ENCODE measurements around the gene FKBP15. TPM values are rescaled to one million over a fixed set of nuclear protein-coding genes. Genes with fewer than 3 reads are reported as not detected.

FKBP15 gene
- total RNA-seq, 1 experiment from 2014 or later: 14.9 TPM

DNA sequence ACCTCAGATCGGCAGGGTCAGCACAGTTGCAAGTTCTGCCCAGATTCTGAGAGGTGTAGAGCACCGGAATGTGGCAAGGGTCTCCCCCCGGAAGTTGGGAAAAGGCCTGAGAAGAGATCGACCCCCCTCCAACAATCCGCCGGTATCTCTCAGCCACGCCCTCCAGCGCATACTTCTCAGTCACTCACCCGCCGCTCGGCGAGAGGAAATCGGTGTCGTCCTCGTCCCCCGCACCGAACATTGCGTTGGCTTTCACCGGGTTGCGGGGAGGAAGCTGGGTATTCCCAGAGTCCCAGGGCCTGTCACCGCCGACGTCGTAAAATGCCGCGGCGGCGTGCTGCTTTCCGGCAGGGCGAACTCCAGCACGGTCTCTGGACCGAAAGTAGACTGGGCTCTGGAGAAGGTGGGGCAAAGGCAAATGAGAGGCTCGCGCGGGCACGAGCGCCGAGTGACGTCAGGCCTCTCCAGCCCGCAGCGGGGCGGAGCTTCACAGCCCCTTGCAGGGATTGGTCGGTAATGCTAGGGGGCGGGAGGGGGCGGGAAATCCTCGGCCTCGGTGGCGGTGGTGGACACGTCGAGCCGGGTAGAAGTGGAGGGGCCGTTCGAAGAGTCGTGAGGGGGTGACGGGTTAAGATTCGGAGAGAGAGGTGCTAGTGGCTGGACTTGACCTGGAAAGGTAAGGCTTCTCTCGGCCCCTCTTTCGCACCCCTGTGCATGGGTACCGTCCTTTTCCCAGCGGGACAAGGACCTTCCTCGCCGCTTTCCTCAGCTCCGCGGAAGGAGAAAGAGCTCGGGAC lies at the start of gene FKBP15, which contains the start of gene SLC31A1 (continued):
- TF ChIP-seq, protein P1, sequence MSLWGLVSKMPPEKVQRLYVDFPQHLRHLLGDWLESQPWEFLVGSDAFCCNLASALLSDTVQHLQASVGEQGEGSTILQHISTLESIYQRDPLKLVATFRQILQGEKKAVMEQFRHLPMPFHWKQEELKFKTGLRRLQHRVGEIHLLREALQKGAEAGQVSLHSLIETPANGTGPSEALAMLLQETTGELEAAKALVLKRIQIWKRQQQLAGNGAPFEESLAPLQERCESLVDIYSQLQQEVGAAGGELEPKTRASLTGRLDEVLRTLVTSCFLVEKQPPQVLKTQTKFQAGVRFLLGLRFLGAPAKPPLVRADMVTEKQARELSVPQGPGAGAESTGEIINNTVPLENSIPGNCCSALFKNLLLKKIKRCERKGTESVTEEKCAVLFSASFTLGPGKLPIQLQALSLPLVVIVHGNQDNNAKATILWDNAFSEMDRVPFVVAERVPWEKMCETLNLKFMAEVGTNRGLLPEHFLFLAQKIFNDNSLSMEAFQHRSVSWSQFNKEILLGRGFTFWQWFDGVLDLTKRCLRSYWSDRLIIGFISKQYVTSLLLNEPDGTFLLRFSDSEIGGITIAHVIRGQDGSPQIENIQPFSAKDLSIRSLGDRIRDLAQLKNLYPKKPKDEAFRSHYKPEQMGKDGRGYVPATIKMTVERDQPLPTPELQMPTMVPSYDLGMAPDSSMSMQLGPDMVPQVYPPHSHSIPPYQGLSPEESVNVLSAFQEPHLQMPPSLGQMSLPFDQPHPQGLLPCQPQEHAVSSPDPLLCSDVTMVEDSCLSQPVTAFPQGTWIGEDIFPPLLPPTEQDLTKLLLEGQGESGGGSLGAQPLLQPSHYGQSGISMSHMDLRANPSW (CRISPR knock-in tag; conservative IDR thresholded peaks at IDR 0.05; ENCODE audit: low read depth): no peak
- TF ChIP-seq ZBTB21 (CRISPR knock-in tag; IDR thresholded peaks at IDR 0.05; ENCODE audit: borderline replicate concordance) (no peak), FOXJ3 (CRISPR knock-in tag; IDR thresholded peaks at IDR 0.05; ENCODE audit: borderline replicate concordance) (no peak), CREB1 (CRISPR knock-in tag; IDR thresholded peaks at IDR 0.05) (peak; percentile 63; the same call in 1 of the 2 replicates), TCF7 (CRISPR knock-in tag; IDR thresholded peaks at IDR 0.05; ENCODE audit: low read depth) (no peak), ZNF138 (CRISPR knock-in tag; conservative IDR thresholded peaks at IDR 0.05) (no peak), FOXP1 (CRISPR knock-in tag; IDR thresholded peaks at IDR 0.05; ENCODE audit: borderline replicate concordance) (peak; percentile 53; the same call in 1 of the 2 replicates), ZNF232 (CRISPR knock-in tag; IDR thresholded peaks at IDR 0.05) (no peak), CBFB (CRISPR knock-in tag; IDR thresholded peaks at IDR 0.05; ENCODE audit: low read depth) (no peak), IRF2 (CRISPR knock-in tag; IDR thresholded peaks at IDR 0.05; ENCODE audit: borderline replicate concordance, low read depth) (no peak), CREM (CRISPR knock-in tag; IDR thresholded peaks at IDR 0.05) (peak; percentile 67; the same call in 1 of the 2 replicates)
- TF ChIP-seq, protein P2, sequence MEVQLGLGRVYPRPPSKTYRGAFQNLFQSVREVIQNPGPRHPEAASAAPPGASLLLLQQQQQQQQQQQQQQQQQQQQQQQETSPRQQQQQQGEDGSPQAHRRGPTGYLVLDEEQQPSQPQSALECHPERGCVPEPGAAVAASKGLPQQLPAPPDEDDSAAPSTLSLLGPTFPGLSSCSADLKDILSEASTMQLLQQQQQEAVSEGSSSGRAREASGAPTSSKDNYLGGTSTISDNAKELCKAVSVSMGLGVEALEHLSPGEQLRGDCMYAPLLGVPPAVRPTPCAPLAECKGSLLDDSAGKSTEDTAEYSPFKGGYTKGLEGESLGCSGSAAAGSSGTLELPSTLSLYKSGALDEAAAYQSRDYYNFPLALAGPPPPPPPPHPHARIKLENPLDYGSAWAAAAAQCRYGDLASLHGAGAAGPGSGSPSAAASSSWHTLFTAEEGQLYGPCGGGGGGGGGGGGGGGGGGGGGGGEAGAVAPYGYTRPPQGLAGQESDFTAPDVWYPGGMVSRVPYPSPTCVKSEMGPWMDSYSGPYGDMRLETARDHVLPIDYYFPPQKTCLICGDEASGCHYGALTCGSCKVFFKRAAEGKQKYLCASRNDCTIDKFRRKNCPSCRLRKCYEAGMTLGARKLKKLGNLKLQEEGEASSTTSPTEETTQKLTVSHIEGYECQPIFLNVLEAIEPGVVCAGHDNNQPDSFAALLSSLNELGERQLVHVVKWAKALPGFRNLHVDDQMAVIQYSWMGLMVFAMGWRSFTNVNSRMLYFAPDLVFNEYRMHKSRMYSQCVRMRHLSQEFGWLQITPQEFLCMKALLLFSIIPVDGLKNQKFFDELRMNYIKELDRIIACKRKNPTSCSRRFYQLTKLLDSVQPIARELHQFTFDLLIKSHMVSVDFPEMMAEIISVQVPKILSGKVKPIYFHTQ (CRISPR knock-in tag; IDR thresholded peaks at IDR 0.05): no peak
- TF ChIP-seq, protein P3, sequence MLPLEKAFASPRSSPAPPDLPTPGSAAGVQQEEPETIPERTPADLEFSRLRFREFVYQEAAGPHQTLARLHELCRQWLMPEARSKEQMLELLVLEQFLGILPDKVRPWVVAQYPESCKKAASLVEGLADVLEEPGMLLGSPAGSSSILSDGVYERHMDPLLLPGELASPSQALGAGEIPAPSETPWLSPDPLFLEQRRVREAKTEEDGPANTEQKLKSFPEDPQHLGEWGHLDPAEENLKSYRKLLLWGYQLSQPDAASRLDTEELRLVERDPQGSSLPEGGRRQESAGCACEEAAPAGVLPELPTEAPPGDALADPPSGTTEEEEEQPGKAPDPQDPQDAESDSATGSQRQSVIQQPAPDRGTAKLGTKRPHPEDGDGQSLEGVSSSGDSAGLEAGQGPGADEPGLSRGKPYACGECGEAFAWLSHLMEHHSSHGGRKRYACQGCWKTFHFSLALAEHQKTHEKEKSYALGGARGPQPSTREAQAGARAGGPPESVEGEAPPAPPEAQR (CRISPR knock-in tag; IDR thresholded peaks at IDR 0.05): no peak
- TF ChIP-seq, protein P4, sequence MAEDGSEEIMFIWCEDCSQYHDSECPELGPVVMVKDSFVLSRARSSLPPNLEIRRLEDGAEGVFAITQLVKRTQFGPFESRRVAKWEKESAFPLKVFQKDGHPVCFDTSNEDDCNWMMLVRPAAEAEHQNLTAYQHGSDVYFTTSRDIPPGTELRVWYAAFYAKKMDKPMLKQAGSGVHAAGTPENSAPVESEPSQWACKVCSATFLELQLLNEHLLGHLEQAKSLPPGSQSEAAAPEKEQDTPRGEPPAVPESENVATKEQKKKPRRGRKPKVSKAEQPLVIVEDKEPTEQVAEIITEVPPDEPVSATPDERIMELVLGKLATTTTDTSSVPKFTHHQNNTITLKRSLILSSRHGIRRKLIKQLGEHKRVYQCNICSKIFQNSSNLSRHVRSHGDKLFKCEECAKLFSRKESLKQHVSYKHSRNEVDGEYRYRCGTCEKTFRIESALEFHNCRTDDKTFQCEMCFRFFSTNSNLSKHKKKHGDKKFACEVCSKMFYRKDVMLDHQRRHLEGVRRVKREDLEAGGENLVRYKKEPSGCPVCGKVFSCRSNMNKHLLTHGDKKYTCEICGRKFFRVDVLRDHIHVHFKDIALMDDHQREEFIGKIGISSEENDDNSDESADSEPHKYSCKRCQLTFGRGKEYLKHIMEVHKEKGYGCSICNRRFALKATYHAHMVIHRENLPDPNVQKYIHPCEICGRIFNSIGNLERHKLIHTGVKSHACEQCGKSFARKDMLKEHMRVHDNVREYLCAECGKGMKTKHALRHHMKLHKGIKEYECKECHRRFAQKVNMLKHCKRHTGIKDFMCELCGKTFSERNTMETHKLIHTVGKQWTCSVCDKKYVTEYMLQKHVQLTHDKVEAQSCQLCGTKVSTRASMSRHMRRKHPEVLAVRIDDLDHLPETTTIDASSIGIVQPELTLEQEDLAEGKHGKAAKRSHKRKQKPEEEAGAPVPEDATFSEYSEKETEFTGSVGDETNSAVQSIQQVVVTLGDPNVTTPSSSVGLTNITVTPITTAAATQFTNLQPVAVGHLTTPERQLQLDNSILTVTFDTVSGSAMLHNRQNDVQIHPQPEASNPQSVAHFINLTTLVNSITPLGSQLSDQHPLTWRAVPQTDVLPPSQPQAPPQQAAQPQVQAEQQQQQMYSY (CRISPR knock-in tag; IDR thresholded peaks at IDR 0.05): no peak
- TF ChIP-seq, protein P5, sequence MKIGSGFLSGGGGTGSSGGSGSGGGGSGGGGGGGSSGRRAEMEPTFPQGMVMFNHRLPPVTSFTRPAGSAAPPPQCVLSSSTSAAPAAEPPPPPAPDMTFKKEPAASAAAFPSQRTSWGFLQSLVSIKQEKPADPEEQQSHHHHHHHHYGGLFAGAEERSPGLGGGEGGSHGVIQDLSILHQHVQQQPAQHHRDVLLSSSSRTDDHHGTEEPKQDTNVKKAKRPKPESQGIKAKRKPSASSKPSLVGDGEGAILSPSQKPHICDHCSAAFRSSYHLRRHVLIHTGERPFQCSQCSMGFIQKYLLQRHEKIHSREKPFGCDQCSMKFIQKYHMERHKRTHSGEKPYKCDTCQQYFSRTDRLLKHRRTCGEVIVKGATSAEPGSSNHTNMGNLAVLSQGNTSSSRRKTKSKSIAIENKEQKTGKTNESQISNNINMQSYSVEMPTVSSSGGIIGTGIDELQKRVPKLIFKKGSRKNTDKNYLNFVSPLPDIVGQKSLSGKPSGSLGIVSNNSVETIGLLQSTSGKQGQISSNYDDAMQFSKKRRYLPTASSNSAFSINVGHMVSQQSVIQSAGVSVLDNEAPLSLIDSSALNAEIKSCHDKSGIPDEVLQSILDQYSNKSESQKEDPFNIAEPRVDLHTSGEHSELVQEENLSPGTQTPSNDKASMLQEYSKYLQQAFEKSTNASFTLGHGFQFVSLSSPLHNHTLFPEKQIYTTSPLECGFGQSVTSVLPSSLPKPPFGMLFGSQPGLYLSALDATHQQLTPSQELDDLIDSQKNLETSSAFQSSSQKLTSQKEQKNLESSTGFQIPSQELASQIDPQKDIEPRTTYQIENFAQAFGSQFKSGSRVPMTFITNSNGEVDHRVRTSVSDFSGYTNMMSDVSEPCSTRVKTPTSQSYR (CRISPR knock-in tag; IDR thresholded peaks at IDR 0.05): peak; percentile 28; the same call in 1 of the 2 replicates
